GM19463 (cell line): ENCODE results near the gene CD9.

Experiments
- ATAC-seq: cut with Tn5 transposase; IDR thresholded peaks from one replicate; pipeline ENCODE4 v1.9.1; 2021; ENCODE audit warnings: mild to moderate bottlenecking, moderate library complexity; ENCODE audit not compliant: unreplicated experiment

Gene CD9

DNA sequence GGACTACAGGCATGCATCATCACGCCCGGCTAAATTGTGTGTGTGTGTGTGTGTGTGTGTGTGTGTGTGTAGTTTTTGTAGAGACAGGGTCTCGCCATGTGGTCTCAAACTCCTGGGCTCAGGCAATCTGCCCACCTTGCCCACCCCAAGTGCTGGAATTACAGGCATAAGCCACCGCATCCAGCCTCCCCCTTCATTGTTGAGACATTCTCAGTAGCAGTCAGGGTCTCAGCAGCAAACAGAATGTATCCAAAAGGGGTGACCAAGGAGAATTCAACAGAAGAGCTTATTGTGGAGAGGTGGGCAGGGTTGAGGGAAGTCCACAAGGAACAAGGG, 73.0 kb downstream of the CD9 start:
- no peak for ATAC-seq

DNA sequence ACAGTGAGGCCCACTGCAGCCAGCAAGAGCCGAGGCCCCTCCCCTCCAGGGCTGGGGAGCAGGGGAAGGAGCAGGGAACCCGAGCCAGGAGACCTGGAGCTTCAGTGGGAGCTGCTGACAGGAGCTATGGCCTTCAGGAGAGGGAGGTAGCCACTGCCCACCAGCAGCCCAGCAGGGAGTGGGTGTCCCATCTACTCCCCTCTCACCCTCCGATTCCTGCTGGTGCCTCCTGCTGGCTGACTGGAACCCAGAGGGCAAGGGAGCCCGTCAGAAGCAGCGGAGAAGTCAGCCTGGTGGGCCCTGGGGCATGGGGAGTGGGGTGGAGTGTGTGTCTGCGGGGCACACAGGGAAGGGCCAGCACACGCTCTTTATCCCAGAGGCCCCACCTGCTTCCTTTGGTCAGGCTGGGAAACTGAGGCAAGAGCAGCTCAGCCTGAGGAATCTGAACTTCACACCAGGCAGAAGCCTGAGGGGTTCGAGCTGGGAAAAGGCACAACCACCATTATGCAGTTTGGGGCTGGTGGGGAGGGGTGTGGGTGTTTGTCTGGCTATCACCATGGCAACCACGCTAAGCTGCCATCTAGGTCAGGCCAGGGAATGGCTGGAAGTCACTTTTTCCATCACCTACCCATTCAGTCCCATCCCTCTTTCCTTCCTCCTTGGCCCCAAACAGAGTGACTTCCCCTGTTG, 73.5 kb downstream of the CD9 start:
- no peak for ATAC-seq

DNA sequence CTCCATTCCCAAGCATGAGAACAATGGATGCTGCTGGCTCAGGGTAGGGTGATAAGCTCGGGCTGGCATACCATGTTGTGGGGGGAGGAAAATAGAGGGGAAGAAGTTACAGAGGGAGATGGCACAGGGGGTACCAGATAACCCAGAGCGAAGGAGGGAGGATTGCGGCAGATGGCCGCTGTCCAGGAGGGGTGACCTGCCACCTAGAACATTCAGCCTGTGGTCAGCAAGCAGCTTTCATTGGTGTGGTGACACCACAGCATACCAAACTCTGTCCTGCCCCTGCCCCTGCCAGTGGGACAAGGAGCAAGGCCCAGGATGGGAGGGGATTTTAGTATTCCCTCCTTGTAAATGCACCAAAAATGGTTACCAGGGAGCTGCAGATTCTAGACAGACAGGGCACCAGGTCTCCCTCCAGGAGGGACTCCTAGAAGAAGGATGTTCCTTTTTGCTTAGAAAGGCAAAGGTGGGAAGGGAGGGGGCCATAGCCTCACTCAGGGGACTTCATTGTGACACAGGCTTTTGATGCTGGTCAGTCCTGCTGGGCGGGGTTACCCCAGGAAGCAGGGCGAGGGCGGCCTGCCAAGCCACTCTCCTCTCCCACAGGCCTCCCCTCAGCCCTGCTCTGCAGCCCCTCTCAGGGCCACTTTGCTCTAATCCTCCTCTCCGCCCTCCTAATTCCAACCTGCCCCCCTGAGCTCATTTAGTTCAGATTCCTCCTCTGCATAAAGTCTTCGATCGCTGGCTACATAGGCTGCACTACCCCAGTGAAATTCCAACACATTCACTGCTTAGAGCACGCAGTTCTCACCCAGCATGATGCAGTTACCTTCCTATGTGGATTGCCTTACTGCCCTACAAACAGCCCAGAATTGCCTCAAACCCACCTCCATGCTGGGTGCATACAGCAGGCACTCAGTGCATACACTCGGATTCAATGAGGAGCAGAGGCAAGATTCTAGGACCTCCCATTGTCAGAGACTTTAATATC, 74.3 kb downstream of the CD9 start:
- no peak for ATAC-seq

DNA sequence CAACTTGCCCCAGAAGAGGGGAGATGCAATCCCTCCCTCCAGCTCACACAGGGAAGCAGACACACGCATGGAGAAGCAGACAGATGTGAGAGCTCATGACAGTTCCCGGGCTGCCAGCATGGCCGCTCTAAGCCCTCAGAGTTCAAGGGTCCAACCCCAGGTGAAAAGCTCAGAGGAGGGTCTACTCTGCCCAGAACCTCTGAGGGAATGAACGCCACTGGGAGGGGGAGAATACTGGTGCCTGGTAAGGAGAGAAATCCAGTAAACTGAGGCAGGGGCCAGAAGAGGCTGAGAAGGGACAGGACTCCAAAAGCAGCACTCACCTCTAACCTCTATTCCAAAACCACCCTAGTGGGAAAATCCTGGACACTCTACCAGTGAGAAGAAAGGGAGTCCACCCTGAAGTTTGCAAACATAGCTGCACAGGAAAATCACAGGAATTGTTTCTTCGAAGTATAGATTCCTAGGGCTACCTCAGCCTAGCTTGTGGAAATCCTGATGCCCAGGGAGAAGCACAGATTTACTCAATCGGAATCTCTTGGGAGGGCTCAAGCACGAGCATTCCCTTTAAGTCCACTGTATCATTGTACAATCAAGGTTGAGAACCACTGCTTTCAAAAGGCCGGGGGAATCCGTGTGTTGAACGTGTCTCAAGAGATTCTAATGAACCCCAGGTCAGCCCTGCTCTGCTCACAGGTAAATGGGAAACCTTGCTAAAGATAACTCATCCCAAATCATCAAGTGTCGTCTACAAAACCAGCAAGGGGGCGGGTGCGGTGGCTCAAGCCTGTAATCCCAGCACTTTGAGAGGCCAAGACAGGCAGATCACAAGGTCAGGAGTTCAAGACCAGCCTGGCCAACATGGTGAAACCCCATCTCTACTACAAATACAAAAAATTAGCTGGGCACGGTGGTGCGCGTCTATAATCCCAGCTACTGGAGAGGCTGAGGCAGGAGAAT, 76.0 kb downstream of the CD9 start:
- no peak for ATAC-seq

DNA sequence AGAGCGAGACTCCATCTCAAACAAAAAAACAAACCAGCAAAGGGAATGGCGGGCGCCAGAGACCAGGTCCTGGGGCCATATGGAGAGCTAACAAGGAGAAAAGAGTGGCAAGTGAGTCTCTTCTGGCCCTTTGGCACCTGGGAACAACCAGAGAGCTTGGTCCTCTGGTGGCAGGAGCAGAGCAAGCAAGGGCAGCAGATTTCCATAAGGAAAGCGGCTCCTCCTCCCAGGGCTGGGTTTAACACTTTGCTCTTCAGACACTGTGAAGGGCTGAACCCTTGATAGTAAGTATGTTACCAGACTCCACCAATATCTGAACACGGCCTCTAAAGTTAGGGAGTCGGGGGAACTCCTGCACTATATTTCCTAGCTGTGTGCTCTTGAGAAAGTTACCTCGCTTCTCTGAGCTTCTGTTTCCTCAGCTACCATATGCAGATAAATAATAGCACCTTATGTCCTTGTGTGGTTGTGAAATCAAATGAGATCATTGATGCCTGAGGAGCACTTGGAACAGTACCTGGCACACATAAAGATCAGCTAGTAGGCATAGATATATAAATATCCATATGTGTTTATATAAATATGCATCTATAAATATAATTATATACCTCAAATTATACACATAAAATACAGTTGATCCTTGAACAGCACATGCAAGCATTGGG, 76.9 kb downstream of the CD9 start:
- ATAC-seq = no peak

DNA sequence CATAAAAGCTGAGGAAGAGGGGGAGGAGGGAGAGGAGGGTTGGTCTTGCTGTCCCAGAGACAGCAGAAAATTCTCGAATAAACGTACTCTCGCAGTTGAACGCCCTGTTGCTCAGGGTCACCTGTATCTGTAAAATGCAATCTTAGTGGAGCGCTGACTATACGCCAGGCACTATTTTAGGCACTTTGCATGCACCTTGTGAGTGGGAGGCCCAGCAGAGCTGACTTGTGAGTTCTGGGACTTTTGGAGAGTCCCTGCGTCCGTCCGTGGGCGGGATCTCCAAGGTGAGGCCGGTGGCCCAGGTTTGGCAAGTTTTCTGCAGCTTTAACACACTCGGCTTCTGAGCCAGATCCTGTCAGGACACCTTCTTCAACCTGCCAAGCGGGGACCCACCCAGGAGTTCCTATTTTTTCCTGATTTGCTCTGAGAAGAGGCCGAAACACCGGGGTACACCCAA, 77.8 kb downstream of the CD9 start:
- ATAC-seq = peak; percentile 24

DNA sequence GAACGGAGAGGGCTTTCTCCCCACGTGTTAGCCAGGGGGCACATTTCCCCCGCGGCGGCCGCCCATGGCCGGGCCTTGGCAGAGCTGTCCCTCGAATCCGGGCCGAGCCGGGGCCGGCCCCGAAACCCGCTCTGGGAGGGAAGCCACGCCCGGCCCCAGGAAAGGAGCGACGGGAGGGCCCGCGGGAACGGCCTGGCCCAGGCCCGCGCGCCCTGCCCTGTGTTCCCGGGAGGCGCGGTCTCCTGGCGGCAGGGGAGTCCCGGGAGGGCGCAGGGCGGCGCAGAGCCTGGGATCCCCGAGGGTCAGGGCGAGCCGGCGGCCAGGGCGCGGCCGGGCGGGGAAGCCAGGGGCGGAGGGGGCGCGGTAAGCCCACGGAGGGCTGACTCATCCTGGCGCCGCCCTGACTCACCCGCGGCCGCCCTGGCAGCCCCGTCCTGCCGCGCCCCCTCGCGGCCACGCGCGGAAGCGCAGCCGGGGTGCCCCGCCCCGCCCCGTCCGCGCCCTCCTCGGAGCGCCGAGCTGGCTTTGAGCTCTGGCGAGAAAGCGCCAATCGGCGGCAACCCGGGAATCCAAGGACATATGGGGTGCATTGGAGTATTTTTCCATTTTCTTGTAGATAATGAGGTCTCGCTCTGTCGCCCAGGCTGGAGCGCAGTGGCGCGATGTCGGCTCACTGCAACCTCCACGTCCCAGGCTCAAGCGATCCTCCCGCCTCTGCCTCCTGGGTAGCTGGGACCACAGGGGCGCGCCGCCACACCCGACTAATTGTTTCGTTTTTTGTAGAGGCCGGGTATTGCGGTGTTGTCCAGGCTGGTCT, 78.4 kb downstream of the CD9 start:
- ATAC-seq = peak; percentile 85

DNA sequence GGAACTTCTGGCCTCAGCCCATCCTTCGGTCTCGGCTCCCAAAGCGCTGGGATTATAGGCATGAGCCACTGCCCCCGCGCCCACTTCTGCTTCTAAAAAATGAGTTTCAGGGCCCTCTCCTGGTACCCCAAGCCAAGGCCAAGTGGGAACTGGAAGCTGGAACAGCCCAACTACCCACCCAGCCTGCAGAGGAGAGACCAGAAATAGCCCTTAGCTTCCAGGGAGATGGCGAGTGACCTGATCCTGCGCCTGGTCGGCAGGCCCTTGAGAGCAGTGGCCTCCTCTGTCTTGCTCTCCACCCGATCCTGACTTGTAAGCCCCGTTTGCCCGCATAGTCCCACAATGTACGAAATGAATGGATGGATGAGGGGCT, 79.0 kb downstream of the CD9 start:
- no peak for ATAC-seq

DNA sequence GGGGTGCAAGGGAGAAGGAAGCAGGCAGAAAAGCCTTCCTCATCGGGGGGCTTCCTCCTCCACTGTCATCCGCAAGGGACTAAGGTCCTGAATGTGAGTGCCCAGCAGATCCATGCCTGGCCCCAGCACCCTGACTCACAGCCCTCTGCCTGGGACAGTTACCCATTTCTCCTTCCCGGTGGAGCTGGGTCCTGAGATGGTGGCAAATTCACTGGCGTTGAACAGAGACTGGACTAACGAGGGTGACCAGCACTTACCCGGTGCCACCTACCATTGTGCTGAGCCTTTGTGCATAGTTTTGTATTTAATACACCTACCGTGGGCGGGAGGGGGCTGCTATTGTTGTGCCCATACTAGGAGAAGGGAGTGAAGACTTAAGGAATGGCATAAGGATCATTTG, 79.4 kb downstream of the CD9 start:
- ATAC-seq = no peak

DNA sequence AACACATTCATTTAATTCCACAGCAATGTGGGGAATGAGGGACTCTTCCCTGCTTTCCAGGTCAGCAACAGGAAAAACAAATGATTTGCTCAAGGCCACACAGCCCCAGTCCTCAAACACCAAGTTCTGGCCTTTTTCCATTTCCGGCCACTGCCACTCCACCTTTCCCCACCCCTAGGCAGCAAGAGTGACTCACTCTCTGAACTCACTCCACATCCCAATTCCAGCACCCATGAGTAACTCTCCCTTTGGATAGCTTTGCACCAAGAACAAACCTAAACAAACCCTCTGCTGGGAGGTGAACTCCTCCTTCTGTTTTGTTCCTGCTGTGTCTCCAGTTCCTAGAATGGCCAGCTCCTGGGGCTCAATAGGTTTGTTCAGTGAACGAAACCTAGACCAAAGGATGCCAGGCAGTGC, 79.9 kb downstream of the CD9 start:
- ATAC-seq = no peak

DNA sequence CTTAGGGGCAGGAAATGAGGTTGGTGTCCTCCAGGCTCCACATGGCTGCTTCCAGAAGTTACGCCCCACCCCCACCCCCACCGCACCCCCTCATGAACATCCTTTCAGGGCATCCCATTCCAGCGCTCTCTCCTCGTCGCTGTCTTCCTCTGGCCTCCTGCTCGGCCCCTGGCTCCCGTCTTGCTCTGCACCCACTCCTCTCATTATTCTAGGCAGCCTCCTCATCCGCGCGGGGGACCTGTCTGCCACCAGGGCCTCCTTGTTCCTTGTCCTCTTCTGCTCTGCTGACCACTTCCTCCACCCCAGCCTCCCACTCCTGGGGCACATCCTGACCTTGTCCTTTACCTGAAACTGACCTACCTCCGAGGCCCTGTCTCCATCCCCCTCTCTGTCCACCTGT, 80.5 kb downstream of the CD9 start:
- no peak for ATAC-seq

DNA sequence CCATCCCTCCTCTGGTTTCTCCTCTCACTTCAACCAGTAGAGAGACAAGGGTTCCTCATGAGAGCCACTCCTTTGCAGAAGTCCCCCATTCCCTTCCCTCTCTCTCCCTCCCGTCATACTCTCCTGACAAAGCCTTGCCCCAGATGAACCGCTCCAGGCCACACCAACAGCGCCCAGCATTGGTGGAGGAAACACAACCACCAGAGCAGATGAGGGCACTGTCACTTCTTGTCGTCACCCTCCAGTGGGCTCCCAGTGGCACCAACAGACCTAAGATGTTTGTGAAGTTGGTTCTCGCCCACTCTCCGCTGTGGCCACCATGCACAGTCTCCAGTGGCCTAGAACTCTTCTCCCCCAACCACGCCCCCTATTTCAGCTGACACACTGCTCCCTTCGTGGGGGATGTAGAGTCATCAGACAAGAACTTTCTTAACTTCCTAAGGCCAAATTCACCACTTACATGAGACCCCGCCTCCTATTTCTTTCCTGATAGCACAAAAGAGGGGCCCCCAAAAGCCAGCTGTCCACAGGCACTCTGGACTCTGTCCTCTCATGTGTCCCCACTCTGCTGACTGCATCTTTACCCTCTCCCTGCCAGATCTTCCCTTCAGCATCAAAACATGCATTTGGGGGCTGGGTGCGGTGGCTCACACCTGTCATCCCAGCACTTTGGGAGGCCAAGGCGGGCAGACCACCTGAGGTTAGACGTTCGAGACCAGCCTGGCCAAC, 81.0 kb downstream of the CD9 start:
- no peak for ATAC-seq

DNA sequence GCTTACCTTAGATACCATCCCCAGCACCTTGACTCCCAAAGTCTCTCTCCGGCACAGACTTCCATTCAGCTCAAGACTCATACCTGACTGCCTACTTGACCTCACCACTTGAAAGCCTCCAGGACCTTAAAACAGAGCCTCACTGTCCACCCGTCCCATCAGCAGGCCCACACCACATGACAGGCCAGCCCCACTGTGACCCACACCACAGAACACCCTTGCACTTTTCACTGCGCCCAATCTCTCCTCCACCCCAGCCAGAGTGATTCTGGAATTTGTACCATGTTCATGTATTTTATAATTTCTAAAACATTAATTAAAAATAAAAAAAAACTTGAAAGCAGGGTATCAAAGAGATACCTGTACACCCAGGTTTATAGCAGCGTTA, 82.2 kb downstream of the CD9 start:
- no peak for ATAC-seq

DNA sequence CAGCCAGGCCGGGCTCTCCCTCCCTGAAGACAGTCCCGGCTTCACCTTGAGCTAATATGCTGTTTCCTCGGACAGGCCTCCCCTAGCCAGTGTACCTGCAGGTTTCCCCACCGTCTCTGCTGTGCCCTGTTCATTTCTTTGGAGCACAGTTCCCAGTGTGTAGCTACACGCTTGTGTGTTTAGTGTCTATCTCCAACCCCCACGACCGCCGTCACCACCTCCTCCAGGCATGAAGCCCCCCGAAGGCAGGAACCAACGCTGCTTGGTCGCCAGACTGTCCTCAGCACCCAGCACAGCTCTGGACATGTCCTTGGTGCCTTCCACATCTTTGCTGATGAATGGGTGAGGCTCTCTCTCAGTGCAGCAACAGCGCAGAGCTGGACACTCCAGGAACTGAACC, 84.1 kb downstream of the CD9 start:
- no peak for ATAC-seq

DNA sequence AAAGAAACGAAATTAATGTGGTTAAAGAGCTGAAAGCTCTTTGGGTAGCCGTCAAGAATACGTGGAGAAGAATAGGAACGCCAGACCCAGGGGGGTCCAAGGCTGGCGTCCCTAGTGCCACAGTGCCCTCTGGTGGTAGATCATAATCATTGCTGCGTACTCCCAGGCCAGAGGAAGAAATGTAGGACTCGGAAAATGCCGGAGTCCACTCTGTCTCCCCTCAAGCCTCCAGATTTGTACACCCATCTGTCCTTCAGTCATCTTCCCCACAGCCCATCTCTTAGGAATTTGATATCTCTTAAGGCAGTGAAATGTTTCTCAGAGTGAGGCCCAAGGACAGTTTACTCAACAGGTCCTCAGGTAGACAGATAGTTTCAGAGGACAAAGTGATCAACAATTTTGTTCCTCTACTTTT, 84.9 kb downstream of the CD9 start:
- ATAC-seq = no peak

DNA sequence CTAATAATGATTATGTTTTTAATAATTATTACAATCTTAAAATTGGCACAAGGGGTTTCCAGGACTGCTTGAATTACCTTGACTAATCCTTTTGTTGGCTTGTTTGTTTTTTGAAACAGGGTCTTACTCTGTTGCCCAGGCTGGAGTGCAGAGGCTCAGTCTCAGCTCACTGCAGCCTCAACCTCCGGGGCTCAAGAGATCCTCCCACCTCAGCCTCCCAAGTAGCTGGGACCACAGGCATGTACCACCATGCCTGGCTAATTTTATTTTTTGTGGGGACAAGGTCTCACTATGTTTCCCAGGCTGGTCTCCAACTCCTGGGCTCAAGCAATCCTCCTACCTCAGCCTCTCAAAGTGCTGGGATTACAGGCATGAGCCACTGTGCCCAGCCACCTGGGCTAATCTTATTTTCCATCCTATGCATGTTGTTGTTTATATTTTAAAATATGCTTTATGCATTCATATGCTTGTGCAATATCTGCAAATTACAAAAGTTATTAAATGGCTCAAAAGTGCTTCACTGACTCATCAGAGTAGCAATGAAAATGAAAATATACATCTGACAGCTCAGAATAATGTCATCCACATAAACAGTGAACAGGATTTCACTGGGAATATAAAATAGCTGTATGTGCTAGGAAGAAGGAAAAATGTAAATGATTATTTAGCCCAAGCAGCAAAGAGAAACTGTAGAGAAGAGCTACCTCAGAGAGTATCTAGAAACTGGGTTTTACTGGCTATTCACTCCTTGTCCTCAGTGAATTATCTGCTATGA, 85.5 kb downstream of the CD9 start:
- no peak for ATAC-seq
